Superior temporal gyrus (tissue), 1 donor: ENCODE results near the gene AMPD3.
"Not testable (repeated sequence)": the region's sequence is repeated elsewhere in the genome, so short reads cannot be mapped to it uniquely, and the experiment has no call there.

Experiments used
- DNase-seq: peaks from one replicate; pipeline ENCODE4 v3.0.0-alpha.2; 2016; ENCODE audit errors: extremely low spot score

The AMPD3 gene

DNA sequence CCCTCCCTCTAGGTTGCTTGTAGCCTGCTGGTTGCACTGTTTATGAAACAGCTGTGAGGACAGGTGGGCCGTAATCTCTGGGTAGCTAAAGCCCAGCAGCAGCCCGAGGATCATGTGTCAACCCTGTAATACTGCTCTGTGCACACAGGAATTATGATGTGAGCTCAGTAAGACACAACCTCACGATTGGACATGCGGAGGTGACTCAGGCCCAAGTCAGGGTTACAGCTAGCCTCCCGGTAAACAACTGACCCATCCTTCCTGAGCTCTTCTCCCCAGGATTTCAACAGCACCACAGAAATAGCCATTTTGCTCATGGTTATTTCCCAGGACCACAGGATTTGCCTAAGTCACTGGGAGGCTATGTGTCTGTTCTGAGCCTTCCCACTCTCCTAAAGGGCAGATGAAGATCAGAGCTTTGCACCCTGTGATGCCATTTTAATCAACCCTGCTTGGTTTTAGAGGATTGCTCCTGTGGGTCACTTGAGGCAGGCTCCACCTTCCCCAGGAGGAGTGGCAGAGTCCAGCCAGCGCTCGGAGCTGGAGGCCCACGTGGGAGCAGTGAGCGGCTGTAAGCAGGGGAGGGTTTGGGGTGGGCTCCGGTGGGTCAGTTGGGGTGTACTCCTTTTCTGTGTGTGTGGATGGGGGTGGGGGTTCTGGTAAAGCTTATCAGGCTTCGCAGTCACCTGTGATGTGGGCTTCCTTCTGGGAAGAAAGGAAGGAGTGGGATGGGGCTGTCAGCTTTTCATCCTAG is at the start of gene AMPD3:
Gene AMPD3, plus strand, starts transcription at position 387 of the 754 bp plus-strand sequence. CDS start 6,256 bp downstream, outside the sequence.
- DNase-seq: peak; percentile 48

DNA sequence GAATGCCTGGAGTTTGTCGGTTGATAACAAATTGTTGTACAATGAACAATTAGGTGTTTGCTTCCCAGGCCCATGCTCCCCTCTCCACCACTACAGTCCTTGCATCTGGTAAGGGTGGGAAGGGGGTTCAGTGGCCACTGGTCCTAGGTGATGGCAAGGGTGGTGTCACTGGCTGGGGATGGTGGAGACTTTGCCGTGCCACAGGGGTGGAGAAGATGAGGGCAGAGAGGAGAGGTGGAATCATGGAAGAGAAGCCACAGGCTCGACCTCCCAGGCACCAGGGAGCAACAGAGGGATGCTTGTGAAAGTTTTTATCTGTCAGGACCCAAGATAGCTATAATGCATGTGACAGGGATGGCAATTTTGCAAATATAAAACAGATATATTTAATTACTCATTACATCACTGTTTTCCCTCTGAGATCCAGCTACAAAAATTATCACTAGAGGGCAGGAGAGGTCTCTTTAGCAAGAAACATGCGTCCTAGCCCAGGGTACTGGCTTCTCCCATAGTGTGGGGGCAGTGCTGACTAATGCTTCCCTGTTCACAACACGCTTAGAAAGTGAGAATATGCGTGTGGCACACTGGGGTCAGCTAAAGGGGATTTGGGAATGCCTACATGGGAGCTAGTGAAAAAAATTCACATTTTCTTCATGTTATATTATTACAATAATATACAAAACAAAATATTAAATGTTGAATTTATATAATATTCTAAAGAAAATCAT is 49.0 kb upstream of the AMPD3 start:
- peak; percentile 94 for DNase-seq

DNA sequence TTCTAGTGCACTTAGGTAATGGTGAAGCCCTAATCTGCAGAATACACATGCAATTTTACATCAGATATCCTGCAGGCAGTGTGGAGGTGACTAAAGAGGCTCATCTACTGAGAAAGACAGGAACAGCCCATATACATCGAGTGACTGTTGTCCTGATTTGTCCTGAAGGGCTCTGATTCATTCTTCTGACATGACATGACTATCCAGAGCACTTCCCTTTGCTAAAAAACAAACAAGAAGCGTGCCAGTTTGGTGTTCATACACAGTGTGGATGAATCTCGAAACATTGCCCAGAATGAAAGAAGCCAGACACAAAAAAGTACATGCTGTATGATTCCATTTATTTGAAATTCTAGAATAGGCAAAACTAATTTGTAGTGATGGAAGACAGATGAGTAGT is 48.0 kb upstream of the AMPD3 start:
- DNase-seq: peak; percentile 45

DNA sequence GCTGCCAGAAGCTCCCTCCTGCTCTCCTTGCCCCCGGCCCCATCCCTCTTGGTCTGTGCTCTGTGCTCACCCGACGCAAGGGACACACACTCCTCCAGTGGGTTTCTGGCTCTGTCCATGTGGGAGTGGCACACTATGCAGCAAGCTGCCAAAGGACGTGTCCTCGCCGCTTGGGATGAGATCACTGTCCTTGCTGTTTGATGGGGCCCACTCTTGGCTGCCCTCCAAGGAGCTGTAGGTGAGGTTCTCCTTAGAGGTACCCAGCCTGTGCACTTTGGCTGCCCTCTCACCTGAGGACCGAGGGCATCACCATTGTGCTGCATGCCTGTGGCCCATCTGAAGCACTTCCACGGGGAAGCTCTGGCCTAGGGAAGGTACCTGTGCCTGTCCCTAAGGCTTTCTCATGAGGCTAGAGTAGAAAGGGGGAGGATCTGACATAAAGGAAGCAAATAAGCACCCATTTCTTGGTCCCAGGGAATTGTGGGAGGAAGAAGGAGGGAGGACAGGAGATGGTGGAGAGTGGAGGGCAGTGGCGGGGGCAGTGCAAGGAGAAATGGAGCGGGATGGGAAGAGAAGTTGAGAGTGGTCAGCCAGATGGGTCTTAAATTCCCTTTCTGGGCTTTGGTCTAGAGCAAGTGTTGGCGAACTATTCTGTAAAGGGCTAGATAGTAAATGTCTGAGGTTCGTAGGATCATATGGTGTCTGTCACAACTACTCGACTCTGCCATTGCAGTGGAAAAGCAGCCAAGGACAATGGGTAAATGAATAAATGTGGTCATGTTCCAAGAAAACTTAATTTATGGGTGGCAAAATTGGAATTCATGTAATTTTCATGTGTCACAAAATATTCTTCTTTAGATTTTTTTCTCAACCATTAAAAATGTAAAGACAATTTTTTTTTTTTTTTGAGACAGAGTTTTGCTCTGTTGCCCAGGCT is 47.0 kb upstream of the AMPD3 start:
- DNase-seq: no peak

DNA sequence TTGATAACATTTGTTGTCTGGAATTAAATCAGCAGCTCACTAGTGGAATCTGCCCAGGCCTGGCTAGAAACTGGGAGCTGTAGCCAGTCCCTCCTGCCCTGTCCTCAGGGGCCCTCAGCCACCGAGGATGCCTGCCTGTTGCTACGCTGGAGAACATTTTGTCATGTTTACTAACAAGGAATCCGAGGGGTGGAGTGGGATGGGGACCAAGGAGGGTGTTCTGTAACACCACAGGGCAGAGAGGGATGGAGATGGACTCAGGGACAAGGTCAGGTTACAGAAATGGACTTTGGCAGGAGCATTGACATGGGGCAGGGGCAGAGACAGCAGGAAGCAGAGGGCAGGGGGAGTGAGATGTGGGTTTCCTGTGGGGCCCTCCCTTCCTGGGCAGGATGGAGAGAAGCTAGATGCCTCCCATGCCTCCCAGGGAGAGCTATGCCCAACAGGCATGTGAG is 45.8 kb upstream of the AMPD3 start:
- DNase-seq: no peak

DNA sequence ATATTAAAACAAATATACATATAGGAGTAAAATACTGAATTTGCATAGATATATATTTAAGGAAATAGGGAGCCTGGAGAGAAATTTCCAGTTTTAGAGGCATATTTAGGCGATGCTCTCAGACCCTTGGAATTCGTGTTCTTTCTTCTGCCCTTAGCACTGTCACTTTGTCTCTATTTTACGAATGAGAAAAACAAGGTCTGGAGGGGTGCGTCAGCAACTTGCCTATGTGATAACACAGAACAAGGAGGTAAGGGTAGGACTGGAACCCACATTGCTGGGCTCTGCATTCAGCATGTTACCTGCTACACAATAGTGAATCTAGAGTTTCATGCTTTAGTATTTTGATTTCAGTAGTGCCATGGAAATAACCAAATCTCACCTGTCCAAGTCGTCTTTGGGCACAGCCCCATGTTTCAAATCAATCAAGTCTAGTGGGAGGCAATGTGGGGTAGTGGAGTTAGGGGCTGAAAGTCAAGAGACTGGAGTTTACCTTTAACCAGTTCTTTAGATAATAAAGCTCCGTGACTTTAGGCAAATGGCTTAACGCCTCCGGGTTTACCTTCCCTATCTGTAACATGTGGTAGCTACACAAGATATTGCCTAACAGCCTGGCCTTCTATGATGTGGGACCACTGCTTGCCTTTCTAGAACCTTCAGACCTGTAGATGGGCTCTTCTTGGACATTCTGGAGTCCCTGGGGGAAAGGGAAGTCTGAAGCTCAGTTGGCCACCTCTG is 44.8 kb upstream of the AMPD3 start:
- DNase-seq: no peak

DNA sequence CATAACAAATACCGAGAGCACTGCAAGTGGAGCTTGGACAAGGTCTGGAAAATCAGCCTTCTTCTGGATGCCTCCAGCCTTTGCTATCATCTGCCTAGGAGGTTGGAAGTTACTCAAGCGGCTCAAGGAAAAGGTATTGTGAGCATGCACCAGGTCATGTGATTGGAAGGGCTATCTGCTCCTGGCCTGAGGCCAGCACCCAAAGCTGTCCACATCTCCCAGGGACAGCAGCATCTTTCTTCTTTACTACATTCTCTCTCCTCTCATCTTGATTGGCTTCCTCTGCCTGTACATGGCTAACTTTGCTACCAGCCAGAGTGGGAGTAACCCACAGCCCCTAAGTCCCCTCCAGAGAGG is 44.2 kb upstream of the AMPD3 start:
- no peak for DNase-seq

DNA sequence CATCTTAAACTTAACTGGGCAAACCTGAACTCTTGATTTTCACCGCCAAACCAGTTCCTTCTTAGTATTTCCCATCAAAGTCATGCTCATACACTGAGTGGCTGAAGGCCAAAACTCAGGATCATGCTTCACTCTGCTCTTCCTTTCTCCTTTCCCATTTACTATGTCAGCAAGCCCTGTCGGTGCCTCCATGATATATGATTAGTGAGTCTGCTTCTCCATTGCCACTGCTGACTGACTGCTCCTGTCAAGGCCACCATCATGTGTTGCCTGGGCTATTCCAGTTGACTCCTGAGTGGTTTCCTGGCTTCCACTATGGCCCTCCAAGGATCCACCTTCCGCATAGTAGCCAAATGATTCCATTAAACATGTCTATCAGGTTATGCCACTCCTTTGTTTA is 42.8 kb upstream of the AMPD3 start:
- DNase-seq: no peak

DNA sequence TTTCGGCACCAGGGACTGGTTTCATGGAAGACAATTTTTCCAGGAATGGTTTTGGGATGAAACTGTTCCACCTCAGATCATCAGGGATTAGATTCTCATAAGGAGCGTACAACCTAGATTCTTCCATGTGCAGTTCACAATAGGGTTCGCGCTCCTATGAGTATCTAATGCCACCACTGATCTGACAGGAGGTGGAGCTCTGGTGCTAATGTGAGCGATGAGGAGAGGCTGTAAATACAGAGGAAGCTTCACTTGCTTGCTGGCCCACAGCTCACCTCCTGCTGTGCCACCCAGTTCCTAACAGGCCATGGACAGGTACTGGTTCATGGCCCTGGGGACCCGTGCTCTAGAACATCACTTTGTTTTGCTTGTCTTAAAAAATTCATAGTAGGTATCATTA is 41.8 kb upstream of the AMPD3 start:
- peak; percentile 79 for DNase-seq

DNA sequence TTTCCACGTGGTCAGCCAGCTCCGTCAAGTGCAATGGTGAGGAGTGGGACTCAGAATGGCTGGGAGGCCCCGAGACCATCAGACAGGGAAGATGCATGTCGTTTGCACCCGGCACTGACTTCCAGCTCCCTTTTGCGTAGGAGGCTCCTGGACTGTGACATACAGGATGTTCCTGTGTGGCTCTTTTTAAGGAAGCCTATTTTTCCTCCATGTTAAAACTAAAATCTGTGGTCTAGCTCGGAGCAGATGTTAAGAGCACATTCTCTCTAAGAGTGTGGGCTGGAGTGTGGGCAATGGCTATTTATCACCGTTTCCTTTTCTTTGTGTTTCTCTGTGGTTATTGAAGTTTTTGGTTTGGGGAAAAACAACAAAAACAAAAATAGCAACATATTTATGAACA is 40.9 kb upstream of the AMPD3 start:
- peak; percentile 59 for DNase-seq

DNA sequence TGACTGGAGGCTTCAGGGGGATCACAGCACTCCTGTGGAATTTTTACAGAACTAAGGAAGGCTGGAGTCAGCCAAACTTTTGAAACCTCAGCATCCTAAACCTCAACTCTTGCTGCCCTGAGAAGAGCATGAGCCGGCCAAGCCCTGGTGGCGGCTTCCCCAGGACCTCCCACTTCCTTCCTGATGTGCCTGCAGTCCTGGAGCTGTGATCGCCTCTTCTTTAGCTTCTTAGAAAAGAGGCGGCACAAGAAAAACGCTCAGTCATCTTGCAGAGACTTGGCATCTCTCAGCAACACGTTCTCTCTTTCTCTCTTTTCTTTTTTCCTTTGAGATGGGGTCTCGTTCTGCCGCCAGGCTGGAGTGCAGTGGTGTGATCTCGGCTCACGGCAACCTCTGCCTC is 40.4 kb upstream of the AMPD3 start:
- peak; percentile 40 for DNase-seq

DNA sequence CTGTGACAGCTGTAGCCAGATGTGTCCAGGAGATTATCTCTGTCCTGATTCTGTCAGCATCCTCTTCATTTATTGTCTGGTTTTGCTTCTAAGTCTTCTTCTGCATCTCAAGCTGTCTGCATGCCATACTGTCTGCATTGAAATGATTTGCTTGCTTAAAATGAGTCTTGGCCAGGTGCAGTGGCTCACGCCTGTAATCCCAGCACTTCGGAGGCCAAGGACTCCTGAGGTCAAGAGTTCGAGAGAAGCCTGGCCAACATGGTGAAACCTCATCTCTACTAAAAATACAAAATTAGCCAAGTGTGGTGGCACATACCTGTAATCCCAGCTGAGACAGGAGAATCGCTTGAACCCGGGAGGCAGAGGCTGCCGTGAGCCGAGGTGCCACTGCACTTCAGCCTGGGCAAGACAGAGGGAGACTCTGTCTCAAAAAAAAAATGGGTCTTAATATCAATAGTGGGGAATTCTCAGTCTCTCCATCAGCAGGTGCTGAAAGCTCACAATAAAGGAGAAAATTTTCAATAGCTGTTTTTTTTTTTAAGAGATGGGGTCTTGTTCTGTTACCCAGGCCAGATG is 39.2 kb upstream of the AMPD3 start:
- no peak for DNase-seq

DNA sequence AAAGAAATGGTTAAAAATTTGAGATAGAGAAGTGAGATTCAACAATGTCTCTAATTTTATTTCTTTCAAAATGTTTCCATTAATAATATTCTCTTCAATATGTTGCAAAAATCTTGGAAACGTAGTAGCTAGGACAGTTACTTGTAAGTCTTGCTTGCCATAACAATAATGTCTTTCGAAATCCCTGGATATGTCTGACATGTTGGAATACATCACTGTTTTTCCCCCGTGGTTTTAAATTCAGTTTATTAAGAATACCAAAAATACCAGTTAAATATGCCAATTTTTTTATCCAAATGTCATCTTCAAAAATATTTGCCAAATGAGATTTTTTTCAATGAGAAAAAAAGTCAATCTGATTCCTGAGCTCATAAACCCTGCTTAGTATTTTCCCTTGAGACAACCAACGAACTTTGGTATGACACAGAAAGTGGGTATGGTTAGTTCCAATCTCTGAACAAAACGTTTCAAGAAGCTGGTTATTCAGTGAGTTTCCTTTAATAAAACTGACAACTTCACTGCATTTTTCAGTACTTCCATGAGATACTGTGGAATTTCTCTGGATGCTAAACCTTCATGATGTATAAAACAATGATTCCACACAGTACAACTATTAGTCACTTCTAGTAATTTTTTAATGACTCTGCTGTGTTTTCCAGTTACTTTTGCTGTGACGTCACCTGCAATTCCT is 36.7 kb upstream of the AMPD3 start:
- no peak for DNase-seq

DNA sequence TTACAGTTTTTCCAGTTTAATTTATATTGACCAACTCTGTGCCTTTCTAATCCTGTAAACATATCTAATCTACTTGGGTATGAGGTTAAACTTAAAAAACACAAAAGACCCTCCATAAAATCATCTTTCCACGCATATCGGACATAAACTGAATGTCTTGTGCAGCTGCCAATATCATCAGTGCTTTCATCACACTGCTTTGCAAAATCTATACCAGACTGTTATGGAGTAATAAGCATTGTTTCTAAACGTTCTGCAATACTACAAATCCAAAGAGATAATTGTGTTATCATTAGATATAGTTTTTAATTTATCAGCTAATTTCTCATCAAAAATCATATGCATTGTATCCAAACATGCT is 36.1 kb upstream of the AMPD3 start:
- DNase-seq: no peak

DNA sequence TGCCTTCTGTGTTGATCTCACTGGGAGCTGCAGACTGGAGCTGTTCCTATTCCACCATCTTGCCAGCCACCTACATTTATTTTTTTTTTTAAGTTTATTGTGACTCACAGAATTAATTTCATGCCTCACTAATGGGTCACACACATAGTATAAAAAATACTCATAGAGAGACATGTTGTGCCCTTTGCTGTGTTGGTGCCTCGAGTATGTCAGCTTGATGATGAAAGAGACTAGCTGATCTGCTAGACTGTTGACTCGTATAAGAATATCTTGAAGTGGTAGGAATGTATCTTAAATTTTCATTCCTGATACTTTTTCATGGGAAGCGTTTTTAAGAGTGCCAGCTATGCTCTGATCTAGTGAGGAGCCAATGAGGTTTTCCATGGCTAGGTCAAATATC is 28.6 kb upstream of the AMPD3 start:
- no peak for DNase-seq

DNA sequence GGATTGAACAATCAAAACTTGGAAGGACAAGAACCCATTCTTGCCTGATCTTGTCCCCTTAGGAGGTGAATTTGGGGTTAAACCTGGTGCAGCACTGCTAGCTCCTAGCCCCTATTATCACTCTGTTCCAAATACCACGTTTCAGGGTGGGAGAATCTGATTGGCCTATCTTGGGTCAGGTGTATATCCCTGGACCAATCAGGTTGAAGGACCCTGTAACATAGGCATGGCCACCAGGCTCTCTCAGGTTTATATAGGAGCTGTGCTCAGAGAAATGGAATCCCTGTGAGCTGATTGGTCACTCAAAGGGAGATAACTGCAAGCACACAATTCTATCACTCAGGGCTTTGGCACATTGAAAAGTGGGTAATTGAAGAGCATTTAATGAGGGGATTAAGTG is 26.6 kb upstream of the AMPD3 start:
- no peak for DNase-seq

DNA sequence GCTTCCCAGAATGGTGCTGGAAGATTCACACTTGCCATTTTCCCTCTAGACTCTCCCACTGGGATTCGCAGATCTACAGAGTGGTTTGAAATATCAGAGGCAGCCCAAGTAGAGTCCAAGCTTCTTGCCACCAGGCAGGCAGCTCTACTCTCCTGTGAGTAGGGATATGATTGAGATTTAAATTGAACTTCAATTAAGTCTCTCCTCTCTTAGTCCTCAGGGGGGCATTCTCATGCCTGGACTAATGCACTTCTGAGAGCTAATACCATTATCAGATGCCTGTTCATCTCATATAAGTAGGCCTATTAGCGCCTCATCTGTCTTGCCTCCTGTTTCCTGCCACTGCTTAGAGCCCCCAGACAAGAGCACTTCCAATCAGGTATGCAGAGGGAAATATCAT is 25.5 kb upstream of the AMPD3 start:
- DNase-seq: no peak

DNA sequence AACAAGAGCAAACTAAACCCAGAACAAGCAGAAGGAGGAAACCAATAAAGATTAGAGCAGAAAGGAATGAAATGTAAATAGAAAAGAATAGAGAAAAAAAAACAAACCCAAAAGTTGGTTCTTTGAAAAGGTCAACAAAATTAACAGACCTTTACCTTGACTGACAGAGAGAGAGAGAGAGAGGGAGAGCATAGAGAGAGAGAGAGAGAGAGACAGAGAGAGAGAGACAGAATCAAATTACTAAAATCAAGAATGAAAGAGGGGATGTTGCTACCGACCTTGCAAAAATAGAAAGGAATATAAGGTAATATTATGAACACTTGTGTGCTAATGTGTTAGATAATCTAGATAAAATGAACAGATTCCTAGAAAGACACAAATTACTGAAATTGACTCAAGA is 22.6 kb upstream of the AMPD3 start:
- DNase-seq: no peak

DNA sequence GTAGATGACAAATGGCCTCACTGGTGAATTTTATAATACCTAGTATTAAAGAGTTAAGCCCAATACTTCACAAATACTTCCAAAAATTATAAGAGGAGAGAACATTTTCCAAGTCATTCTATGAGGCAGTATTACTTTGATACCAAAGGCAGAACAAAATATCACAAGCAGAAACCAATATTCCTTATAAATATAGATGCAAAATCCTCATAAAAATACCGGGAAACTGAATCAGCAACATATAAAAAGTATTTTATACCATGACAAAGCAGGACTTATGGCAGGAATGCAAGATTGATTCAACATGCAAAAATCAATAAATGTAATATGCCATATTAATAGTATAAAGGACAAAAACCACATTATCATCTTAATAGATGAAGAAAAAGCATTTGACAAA is 22.1 kb upstream of the AMPD3 start:
- DNase-seq: no peak

DNA sequence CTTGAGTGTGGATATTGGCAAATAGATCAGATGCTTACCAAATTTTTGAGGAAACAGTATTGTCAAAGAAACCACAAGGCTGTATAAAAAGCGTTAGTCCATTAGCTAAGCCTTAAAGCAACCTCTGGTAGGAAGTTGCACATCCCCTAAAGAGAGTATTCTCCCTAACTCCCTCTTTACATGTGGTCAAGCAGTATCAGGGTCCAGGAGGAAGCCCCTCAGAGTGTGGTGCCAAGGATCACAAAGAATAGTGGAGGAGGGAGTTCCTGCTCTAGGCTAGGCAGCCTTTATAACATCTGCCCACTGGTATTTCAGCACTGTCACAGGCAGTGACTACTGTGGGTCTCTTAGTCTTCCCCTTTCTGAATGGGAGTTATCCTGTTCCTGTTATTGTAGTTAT is 18.8 kb upstream of the AMPD3 start:
- no peak for DNase-seq

DNA sequence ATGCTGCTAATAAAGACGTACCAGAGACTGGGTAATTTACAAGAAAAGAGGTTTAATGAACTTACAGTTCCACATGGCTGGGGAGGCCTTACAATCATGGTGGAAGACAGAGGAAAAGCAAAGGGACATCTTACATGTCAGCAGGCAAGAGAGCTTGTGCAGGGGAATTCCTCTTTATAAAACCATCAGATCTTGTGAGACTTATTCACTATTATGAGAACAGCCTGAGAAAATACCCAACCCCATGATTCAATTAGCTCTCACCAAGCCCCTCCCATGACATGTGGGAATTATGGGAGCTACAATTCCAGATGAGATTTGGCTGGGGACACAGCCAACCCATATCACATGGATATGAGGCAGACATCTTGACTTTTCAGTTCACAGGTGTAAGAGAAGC is 18.4 kb upstream of the AMPD3 start:
- DNase-seq: not testable (repeated sequence)
